LNCaP clone FGC (cell line): ENCODE results near the gene PCGF2.
A peak's percentile ranks its signal among the peaks of the same experiment; 100 is the strongest.

Experiments used
- DNase-seq: peaks from one replicate; pipeline ENCODE4 v3.0.0-alpha.2; 2011; ENCODE audit warnings: low read depth
- H3K4me3 ChIP-seq: 2 replicates; pipeline ENCODE4 v1.5.1; 2011; ENCODE audit warnings: mild to moderate bottlenecking, low read depth, low read length, control low read depth
- CTCF ChIP-seq: IDR thresholded peaks from 2 replicates; pipeline ENCODE4 v1.5.1; 2012; ENCODE audit warnings: mild to moderate bottlenecking; ENCODE audit not compliant: control insufficient read depth, insufficient read depth; ENCODE audit errors: extremely low read depth

The PCGF2 gene

GRCh38 chr17:38768417-38768816, 20.3 kb upstream of the PCGF2 start:
- no peak for TF ChIP-seq CTCF
- no peak overlapping the region for H3K4me3 ChIP-seq

GRCh38 chr17:38766341-38766740, 18.2 kb upstream of the PCGF2 start:
- TF ChIP-seq CTCF = no peak
- DNase-seq = no peak

More at GRCh38 chr17:38768417-38768816, 20.3 kb upstream of the PCGF2 start:
- peak; percentile 44 for DNase-seq

GRCh38 chr17:38762231-38762630, 14.1 kb upstream of the PCGF2 start:
- TF ChIP-seq CTCF = no peak
- no peak overlapping the region for H3K4me3 ChIP-seq
- DNase-seq = no peak

More at GRCh38 chr17:38766341-38766740, 18.2 kb upstream of the PCGF2 start:
- H3K4me3 ChIP-seq = no peak overlapping the region

GRCh38 chr17:38761612-38762011, 13.5 kb upstream of the PCGF2 start:
- DNase-seq = no peak
- peak; percentile 27 for TF ChIP-seq CTCF
- no peak overlapping the region for H3K4me3 ChIP-seq

GRCh38 chr17:38753071-38753506, 5.0 kb upstream of the PCGF2 start:
- DNase-seq = no peak
- H3K4me3 ChIP-seq = peak overlapping the region; percentile 99
- TF ChIP-seq CTCF = no peak

- H3K4me3 ChIP-seq = peak within 1 kb of the TSS; percentile 99
- peak; percentile 100 for DNase-seq
- TF ChIP-seq CTCF = 0 out of 2 replicates have a peak, but pooled peaks have one; percentile 1
Measured at GRCh38 chr17:38752308-38753070, 4.4 kb upstream of the PCGF2 start, which contains the start of gene PSMB3. PSMB3 (plus strand) TSS chr17:38752741; CDS start chr17:38752827, 86 bp downstream.
